ENCODE measurements around the gene DHRS2. TPM values are rescaled to one million over a fixed set of nuclear protein-coding genes. Genes with fewer than 3 reads are reported as not detected.

Gene DHRS2
- polyA plus RNA-seq, 1 donor from 2014 or later: 1.3 TPM

DNA sequence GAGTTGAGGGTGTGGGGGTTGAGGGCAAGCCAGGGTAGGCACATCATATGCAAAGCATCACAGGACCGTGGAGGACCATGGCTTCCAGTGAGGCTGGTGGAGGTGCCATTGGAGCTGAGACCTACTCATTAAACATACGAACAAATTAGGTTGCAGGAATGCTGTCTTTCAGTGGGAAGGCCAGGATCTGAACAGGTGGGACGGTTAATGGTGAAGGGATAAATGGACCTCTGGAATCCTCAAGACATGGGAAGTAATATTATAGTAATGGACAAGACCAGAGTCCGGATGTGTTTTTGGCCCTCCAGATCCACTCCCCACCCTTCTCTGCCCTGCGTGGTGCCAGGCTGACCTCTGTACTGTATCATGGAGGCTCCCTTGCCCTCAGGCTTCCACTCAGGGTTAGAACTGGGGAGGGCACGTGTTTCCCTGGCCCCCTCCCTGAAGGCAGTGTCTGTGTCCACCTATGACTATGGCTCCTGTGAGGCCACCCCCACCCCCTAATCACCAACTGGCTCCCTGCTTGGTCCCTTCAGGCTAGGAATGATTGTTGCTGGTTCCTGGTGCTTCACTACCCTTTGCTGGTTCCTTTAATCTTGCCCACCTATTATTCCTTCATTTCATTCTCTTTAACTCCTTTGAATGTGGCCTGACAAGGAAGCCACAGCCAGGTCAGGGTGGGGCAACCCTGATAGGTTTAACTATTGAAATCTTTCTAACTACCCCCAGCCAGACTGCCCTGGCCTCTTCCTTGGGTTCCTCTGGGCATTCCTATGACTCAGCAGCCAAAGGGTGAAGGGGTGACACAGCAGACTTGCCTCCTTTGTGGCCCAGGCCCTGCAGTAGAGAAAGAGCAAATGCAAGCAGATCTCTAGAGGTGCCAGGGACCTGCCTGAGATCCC is 10.7 kb downstream of the DHRS2 start:
- Histone ChIP-seq H3K4me2 (ENCODE audit: low read length) (no peak overlapping the region), H3K27ac (ENCODE audit: low read length) (no peak overlapping the region), H3K27me3 (ENCODE audit: insufficient read depth, low read depth, low read length) (no peaks in the 10 kb centered on the region), H3K36me3 (ENCODE audit: insufficient read depth, low read length) (no peaks in the 10 kb centered on the region), H3K9me2 (ENCODE audit: insufficient read depth, low read length) (no peaks in the 10 kb centered on the region), H3K79me2 (replicated peaks; ENCODE audit: insufficient read depth, low read length) (no peaks in the 10 kb centered on the region), H3K9me3 (ENCODE audit: low read length) (no peaks in the 10 kb centered on the region), H4K20me1 (ENCODE audit: insufficient read depth) (no peaks in the 10 kb centered on the region), H2AFZ (ENCODE audit: low read depth, low read length) (no peak overlapping the region), H3K4me3 (ENCODE audit: low read length) (no peak overlapping the region), H3F3A (ENCODE audit: insufficient read depth, low read length, poor library complexity, severe bottlenecking) (no peaks in the 10 kb centered on the region), H3K9ac (ENCODE audit: low read length) (no peak overlapping the region)
- TF ChIP-seq RAD21 (conservative IDR thresholded peaks at IDR 0.05) (no peak), EP300 (conservative IDR thresholded peaks at IDR 0.05; ENCODE audit: poor library complexity, severe bottlenecking) (no peak), POLR2AphosphoS5 (IDR thresholded peaks at IDR 0.05) (no peak), CTCF (IDR thresholded peaks at IDR 0.05; ENCODE audit: poor library complexity, severe bottlenecking) (no peak)

GRCh38 chr14:23647619-23648018 is 11.5 kb downstream of the DHRS2 start:
- H3K79me2 ChIP-seq (replicated peaks; ENCODE audit: insufficient read depth, low read length): no peaks in the 10 kb centered on the region
- no peak overlapping the region for H3K4me2 ChIP-seq (ENCODE audit: low read length)

More at GRCh38 chr14:23647619-23648018, 11.5 kb downstream of the DHRS2 start:
- no peak overlapping the region for H3K4me3 ChIP-seq (ENCODE audit: low read length)
- H3K27me3 ChIP-seq (ENCODE audit: insufficient read depth, low read depth, low read length): no peaks in the 10 kb centered on the region
- no peak for TF ChIP-seq CTCF (IDR thresholded peaks at IDR 0.05; ENCODE audit: poor library complexity, severe bottlenecking)
- no peak for TF ChIP-seq SMC3 (conservative IDR thresholded peaks at IDR 0.05; ENCODE audit: poor library complexity)
- TF ChIP-seq EP300 (conservative IDR thresholded peaks at IDR 0.05; ENCODE audit: poor library complexity, severe bottlenecking): no peak
- no peak for TF ChIP-seq RAD21 (conservative IDR thresholded peaks at IDR 0.05)
- TF ChIP-seq TAF1 (IDR thresholded peaks at IDR 0.05; ENCODE audit: low read depth): no peak
- TF ChIP-seq POLR2AphosphoS5 (IDR thresholded peaks at IDR 0.05): no peak
- H3K9ac ChIP-seq (ENCODE audit: low read length): no peak overlapping the region
- no peaks in the 10 kb centered on the region for H3F3A ChIP-seq (ENCODE audit: insufficient read depth, low read length, poor library complexity, severe bottlenecking)
- H3K9me3 ChIP-seq (ENCODE audit: low read length): no peaks in the 10 kb centered on the region
- no peaks in the 10 kb centered on the region for H3K9me2 ChIP-seq (ENCODE audit: insufficient read depth, low read length)
- no peak overlapping the region for H2AFZ ChIP-seq (ENCODE audit: low read depth, low read length)
- no peaks in the 10 kb centered on the region for H4K20me1 ChIP-seq (ENCODE audit: insufficient read depth)
- no peaks in the 10 kb centered on the region for H3K36me3 ChIP-seq (ENCODE audit: insufficient read depth, low read length)
- no peak overlapping the region for H3K27ac ChIP-seq (ENCODE audit: low read length)
